Panc1 (cell line): ENCODE data around the gene PISD.

Experiments used
- POLR2AphosphoS5 ChIP-seq: IDR thresholded peaks from 2 replicates; pipeline ENCODE4 v1.6.1; 2012; ENCODE audit warnings: mild to moderate bottlenecking, low read depth, low read length, moderate library complexity
- TF ChIP-seq, protein P1 (sequence below): fragments of 450-650 bp; IDR thresholded peaks from 2 replicates; pipeline ENCODE4 v1.5.1; 2017; ENCODE audit warnings: mild to moderate bottlenecking

DNA sequence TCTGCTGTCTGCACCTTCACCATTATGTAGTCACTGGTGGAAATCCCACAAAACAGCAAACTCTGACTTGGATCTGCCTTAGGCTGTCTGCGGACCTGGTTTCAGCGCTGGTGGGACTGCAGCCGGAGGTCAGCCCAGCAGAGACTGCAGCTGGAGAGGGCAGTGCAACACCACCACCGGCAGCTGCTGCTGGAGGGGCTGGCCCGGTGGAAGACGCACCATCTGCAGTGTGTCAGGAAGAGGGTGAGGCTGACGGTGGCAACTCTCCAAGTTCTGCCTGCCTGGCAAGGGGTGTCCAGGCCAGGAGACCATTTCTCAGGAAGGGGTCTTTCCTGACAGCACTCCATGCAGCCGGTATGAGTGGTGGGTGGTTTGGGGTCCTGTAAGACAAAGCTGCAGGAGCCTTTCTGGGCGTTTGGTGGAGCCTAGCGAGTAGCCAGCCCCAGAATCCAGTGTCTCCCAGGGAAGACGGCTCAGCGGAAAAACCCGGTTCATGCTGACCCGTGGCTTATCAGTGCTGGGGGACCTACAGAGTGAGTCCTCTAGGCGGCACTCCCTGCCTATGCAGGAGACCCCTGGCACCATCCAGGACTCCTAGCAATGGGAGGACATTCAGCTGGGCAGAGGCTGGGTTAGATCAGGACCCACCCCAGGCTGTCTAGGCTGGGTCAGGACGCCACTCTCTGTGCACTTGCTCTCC is 50.8 kb downstream of the PISD start:
- TF ChIP-seq, protein P1, sequence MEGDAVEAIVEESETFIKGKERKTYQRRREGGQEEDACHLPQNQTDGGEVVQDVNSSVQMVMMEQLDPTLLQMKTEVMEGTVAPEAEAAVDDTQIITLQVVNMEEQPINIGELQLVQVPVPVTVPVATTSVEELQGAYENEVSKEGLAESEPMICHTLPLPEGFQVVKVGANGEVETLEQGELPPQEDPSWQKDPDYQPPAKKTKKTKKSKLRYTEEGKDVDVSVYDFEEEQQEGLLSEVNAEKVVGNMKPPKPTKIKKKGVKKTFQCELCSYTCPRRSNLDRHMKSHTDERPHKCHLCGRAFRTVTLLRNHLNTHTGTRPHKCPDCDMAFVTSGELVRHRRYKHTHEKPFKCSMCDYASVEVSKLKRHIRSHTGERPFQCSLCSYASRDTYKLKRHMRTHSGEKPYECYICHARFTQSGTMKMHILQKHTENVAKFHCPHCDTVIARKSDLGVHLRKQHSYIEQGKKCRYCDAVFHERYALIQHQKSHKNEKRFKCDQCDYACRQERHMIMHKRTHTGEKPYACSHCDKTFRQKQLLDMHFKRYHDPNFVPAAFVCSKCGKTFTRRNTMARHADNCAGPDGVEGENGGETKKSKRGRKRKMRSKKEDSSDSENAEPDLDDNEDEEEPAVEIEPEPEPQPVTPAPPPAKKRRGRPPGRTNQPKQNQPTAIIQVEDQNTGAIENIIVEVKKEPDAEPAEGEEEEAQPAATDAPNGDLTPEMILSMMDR = no peak
- TF ChIP-seq POLR2AphosphoS5 = no peak
